HepG2 (cell line): ENCODE measurements around the gene ACOXL. TPM values are rescaled to one million over a fixed set of nuclear protein-coding genes. Genes with fewer than 3 reads are reported as not detected.

ENCODE experiments used
- ATAC-seq: fragments of 200-7000 bp; cut with Tn5 transposase; 3 replicates; pipeline ENCODE4 v1.9.1; 2020; ENCODE audit warnings: mild to moderate bottlenecking, moderate library complexity
- BruUV-seq: library from RNA; stranded (reverse); fragments of 400-500 nt; replicated peaks from 2 replicates; lab custom pipeline; 2021; lab: Mats Ljungman, UMichigan
- CTCF ChIA-PET: fragments of 300-600 bp; formaldehyde crosslinking; extraction: SDS; loops from one replicate; lab custom pipeline; 2021; ENCODE audit warnings: low total read pairs, inconsistent platforms, low intra/inter-chr PET ratio; lab: Yijun Ruan, JAX
- POLR2A ChIA-PET: fragments of 350-600 bp; sonication (Branson Sonifier 250); formaldehyde crosslinking; loops from one replicate; lab custom pipeline; 2020; ENCODE audit warnings: antibody characterized with exemption, inconsistent platforms; lab: Yijun Ruan, JAX
- DNase-seq: peaks from one replicate; pipeline ENCODE4 v3.0.0-alpha.2; 2015; ENCODE audit warnings: low spot score
- FAIRE-seq: peaks from 3 replicates; lab custom pipeline; 2011; peaks lifted over from hg19 to GRCh38; lab: Jason Lieb, UNC
- H2AFZ ChIP-seq: one replicate; pipeline ENCODE4 v1.6.1; 2011; ENCODE audit warnings: low read length, inconsistent platforms
- H3K27ac ChIP-seq: fragments of 300-600 bp; 3 replicates; pipeline ENCODE4 v1.8.0; 2011; ENCODE audit warnings: mixed run types, mild to moderate bottlenecking, mixed read lengths, low read length, inconsistent platforms; ENCODE audit not compliant: insufficient read depth; ENCODE audit errors: extremely low read length
- H3K27me3 ChIP-seq, 2 experiments: fragments of 200-600 bp in 1 of 2; 2 replicates in 1 of 2; 3 replicates in 1 of 2; pipeline versions ENCODE4 v1.6.0 to v1.8.0; 2011; ENCODE audit warnings: low read length in 2 of 2, mild to moderate bottlenecking in 2 of 2, moderate library complexity in 2 of 2, inconsistent platforms in 1 of 2; ENCODE audit not compliant: insufficient read depth in 2 of 2, control insufficient read depth in 1 of 2
- H3K36me3 ChIP-seq, 2 experiments: fragments of 200-600 bp in 1 of 2; replicated peaks in 1 of 2; 2 replicates in 1 of 2; 3 replicates in 1 of 2; pipeline versions ENCODE4 v1.5.1 to v1.8.0; 2011; ENCODE audit warnings: low read length in 2 of 2, inconsistent platforms in 1 of 2; ENCODE audit not compliant: insufficient read depth in 2 of 2, control insufficient read depth in 1 of 2
- H3K4me1 ChIP-seq: 2 replicates; pipeline ENCODE4 v1.5.1; 2012; ENCODE audit warnings: low read length, inconsistent platforms; ENCODE audit not compliant: insufficient read depth
- H3K4me2 ChIP-seq: 2 replicates; pipeline ENCODE4 v1.6.0; 2011; ENCODE audit warnings: low read depth, low read length, inconsistent platforms
- H3K4me3 ChIP-seq, 3 experiments: fragments of 200-600 bp in 1 of 3; sonication (generic), shearing (Covaris generic) in 1 of 3; replicated peaks in 1 of 3; 2 replicates each; pipeline ENCODE4 v1.5.1; 2011 to 2016; ENCODE audit warnings: low read length in 3 of 3, inconsistent platforms in 2 of 3, low read depth in 2 of 3, mild to moderate bottlenecking in 2 of 3, control low read depth in 1 of 3, mixed read lengths in 1 of 3; ENCODE audit not compliant: insufficient read depth in 1 of 3
- H3K79me2 ChIP-seq: one replicate; pipeline ENCODE4 v1.6.1; 2011; ENCODE audit warnings: low read length, inconsistent platforms; ENCODE audit not compliant: insufficient read depth
- H3K9ac ChIP-seq: 2 replicates; pipeline ENCODE4 v1.6.0; 2011; ENCODE audit warnings: mild to moderate bottlenecking, low read depth, low read length, inconsistent platforms; ENCODE audit not compliant: insufficient read depth
- H3K9me3 ChIP-seq: 2 replicates; pipeline ENCODE4 v1.5.1; 2012; ENCODE audit warnings: mild to moderate bottlenecking, low read length
- H4K20me1 ChIP-seq: 2 replicates; pipeline ENCODE4 v1.6.0; 2011; ENCODE audit warnings: inconsistent platforms, mild to moderate bottlenecking, low read length, moderate library complexity; ENCODE audit not compliant: insufficient read depth
- ARHGAP35 ChIP-seq: sonication (generic); formaldehyde crosslinking; IDR thresholded peaks from 2 replicates; pipeline ENCODE4 v1.9.0; 2022; ENCODE audit warnings: mild to moderate bottlenecking, inconsistent platforms, moderate library complexity, missing genetic modification reagents, borderline replicate concordance
- ARNT ChIP-seq: fragments of 450-650 bp; IDR thresholded peaks from 2 replicates; pipeline ENCODE4 v1.6.1; 2017
- GTF3A ChIP-seq: sonication (generic); formaldehyde crosslinking; conservative IDR thresholded peaks from 2 replicates; pipeline ENCODE4 v1.4.0; 2020; ENCODE audit warnings: mild to moderate bottlenecking, missing genetic modification reagents
- TCF7L2 ChIP-seq: IDR thresholded peaks from 2 replicates; pipeline ENCODE4 v1.6.1; 2011; ENCODE audit warnings: mild to moderate bottlenecking, low read depth, low read length, moderate library complexity
- TEAD2 ChIP-seq: sonication (generic); formaldehyde crosslinking; IDR thresholded peaks from 2 replicates; pipeline ENCODE4 v1.9.0; 2021; ENCODE audit warnings: missing genetic modification reagents
- ZBTB38 ChIP-seq: sonication (generic); formaldehyde crosslinking; IDR thresholded peaks from 2 replicates; pipeline ENCODE4 v1.5.1; 2020; ENCODE audit warnings: mild to moderate bottlenecking, missing genetic modification reagents
- ZNF674 ChIP-seq: sonication (generic); formaldehyde crosslinking; IDR thresholded peaks from 2 replicates; pipeline ENCODE4 v1.5.0; 2020; ENCODE audit warnings: low read depth, mild to moderate bottlenecking, missing genetic modification reagents
- ZNF746 ChIP-seq: sonication (generic); formaldehyde crosslinking; IDR thresholded peaks from 2 replicates; pipeline ENCODE4 v1.8.0; 2022; ENCODE audit warnings: mild to moderate bottlenecking, missing genetic modification reagents
- ZNF773 ChIP-seq: sonication (generic); formaldehyde crosslinking; IDR thresholded peaks from 2 replicates; pipeline ENCODE4 v1.4.0; 2020; ENCODE audit warnings: missing genetic modification reagents, borderline replicate concordance
- in situ Hi-C: cut with HindIII; loops from 2 replicates; pipeline ENCODE4 v1.10.0; 2017; ENCODE audit warnings: low pct_unique_long_range_greater_than_20kb; ENCODE audit not compliant: extremely low pct_ligation_motif_present
- intact Hi-C: fragments of 100-400 bp; cut with micrococcal nuclease; formaldehyde crosslinking; loops from one replicate; pipeline ENCODE4 v1.10.0; 2022; ENCODE audit not compliant: unreplicated experiment
- polyA plus RNA-seq, 8 experiments: library from polyadenylated mRNA; depleted of rRNA in 3 of 8; stranded (reverse) in 7 of 8; unstranded in 1 of 8; fragments of >200 nt; fragmentation: Illumina TruSeq in 4 of 8; extraction: Trizol in 4 of 8; gene quantifications; 2 replicates each; pipeline versions ENCODE4 v1.2.1 to v1.2.3, GENCODE V29; 2011 to 2016; ENCODE audit warnings: low read depth in 4 of 8, missing spikeins in 1 of 8, mixed read lengths in 1 of 8; ENCODE audit not compliant: insufficient read depth in 1 of 8
- total RNA-seq, 5 experiments: library from RNA; depleted of rRNA; stranded (reverse); fragments of >200 nt; fragmentation: Illumina TruSeq; extraction: Trizol; gene quantifications; 2 replicates each; pipeline ENCODE4 v1.2.3, GENCODE V29; 2016; ENCODE audit warnings: low read depth in 1 of 5
- TF ChIP-seq, protein P1 (sequence below): sonication (generic); formaldehyde crosslinking; IDR thresholded peaks from 2 replicates; pipeline ENCODE4 v1.8.0; 2022; ENCODE audit warnings: missing genetic modification reagents, mild to moderate bottlenecking, moderate library complexity, borderline replicate concordance
- TF ChIP-seq, protein P2 (sequence below): sonication (generic); formaldehyde crosslinking; IDR thresholded peaks from 2 replicates; pipeline ENCODE4 v1.4.0; 2020; ENCODE audit warnings: missing genetic modification reagents
- TF ChIP-seq, protein P3 (sequence below): sonication (generic); formaldehyde crosslinking; IDR thresholded peaks from 2 replicates; pipeline ENCODE4 v1.9.0; 2021; ENCODE audit warnings: missing genetic modification reagents, borderline replicate concordance
- TF ChIP-seq, protein P4 (sequence below): IDR thresholded peaks from 2 replicates; pipeline ENCODE4 v1.6.1; 2016; ENCODE audit warnings: control low read depth

Gene ACOXL
- total and polyA plus RNA-seq, 2 of the 13 experiments (the other 11 are each of a cell fraction or from before 2014, with no cell fraction given), result not detected

DNA sequence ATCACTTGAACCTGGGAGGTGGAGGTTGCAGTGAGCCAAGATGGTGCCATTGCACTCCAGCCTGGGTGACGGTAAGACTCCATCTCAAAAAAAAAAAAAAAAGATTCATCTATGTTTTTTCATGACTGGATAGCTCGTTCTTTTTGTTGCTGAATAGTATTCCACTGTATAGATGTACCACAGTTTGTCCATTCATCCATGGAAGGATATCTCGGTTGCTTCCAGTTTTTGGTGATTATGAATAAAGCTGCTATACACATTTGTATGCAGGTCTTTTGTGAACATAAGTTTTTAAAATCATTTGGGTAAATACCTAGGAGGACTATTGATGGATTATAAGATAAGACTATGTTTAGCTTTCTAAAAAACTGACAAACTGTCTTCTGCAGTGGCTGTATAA lies 90.8 kb downstream of the ACOXL start (continued):
- TF ChIP-seq, protein P1, sequence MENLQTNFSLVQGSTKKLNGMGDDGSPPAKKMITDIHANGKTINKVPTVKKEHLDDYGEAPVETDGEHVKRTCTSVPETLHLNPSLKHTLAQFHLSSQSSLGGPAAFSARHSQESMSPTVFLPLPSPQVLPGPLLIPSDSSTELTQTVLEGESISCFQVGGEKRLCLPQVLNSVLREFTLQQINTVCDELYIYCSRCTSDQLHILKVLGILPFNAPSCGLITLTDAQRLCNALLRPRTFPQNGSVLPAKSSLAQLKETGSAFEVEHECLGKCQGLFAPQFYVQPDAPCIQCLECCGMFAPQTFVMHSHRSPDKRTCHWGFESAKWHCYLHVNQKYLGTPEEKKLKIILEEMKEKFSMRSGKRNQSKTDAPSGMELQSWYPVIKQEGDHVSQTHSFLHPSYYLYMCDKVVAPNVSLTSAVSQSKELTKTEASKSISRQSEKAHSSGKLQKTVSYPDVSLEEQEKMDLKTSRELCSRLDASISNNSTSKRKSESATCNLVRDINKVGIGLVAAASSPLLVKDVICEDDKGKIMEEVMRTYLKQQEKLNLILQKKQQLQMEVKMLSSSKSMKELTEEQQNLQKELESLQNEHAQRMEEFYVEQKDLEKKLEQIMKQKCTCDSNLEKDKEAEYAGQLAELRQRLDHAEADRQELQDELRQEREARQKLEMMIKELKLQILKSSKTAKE (CRISPR knock-in tag), result no peak

DNA sequence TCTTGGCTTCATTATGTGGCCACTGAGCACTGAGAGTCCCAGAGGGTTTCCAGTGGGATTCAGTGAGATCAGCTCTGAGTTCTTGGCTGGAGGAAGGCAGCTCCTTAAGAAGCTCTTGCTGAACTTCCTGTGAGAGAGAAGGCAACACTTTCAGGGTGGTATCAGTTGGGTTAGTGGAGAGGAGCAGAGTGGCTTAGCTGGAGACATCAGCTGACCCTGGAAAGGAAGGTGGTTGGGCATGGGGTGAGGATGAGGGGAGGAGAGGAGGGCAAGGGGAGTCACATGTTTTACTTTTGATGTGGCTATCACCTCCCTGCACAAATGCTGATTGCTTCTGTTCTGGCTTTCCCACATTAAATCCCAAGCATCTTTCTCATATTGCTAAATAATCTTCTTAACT lies 95.1 kb downstream of the ACOXL start:
- no TSS peak for BruUV-seq
- Histone ChIP-seq H3K27ac (no peak overlapping the region), H3K36me3 (no peaks in the 10 kb centered on the region), H3K9ac (no peak overlapping the region), H3K9me3 (0 out of 2 replicates have a peak, but pooled peaks cover 4% of the 10 kb centered on the region), H2AFZ (no peak overlapping the region), H3K79me2 (no peaks in the 10 kb centered on the region), H4K20me1 (no peaks in the 10 kb centered on the region), H3K4me2 (no peak overlapping the region), H3K27me3 (peaks cover 5 to 15% of the 10 kb centered on the region in 2 experiments; a peak in 4 of 5 replicates), H3K4me1 (no peaks in the 10 kb centered on the region), H3K4me3 (no peak overlapping the region)
- CTCF ChIA-PET, result no interaction called here
- in situ Hi-C loops (no loop called here), intact Hi-C loops (no loop called here)
- FAIRE-seq (no peak), DNase-seq (no peak), ATAC-seq (no peak)
- POLR2A ChIA-PET, result no interaction called here
- TF ChIP-seq TEAD2 (CRISPR knock-in tag), result no peak
- TF ChIP-seq ARNT, result no peak
- no peak for TF ChIP-seq TCF7L2
- TF ChIP-seq ZNF773 (CRISPR knock-in tag), result no peak
- no peak for TF ChIP-seq ZNF746
- TF ChIP-seq, protein P2, sequence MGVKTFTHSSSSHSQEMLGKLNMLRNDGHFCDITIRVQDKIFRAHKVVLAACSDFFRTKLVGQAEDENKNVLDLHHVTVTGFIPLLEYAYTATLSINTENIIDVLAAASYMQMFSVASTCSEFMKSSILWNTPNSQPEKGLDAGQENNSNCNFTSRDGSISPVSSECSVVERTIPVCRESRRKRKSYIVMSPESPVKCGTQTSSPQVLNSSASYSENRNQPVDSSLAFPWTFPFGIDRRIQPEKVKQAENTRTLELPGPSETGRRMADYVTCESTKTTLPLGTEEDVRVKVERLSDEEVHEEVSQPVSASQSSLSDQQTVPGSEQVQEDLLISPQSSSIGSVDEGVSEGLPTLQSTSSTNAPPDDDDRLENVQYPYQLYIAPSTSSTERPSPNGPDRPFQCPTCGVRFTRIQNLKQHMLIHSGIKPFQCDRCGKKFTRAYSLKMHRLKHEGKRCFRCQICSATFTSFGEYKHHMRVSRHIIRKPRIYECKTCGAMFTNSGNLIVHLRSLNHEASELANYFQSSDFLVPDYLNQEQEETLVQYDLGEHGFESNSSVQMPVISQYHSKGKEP (CRISPR knock-in tag), result no peak
- TF ChIP-seq GTF3A (CRISPR knock-in tag), result no peak
- TF ChIP-seq ZBTB38 (CRISPR knock-in tag), result no peak
- TF ChIP-seq ARHGAP35 (CRISPR knock-in tag), result no peak
- TF ChIP-seq, protein P3, sequence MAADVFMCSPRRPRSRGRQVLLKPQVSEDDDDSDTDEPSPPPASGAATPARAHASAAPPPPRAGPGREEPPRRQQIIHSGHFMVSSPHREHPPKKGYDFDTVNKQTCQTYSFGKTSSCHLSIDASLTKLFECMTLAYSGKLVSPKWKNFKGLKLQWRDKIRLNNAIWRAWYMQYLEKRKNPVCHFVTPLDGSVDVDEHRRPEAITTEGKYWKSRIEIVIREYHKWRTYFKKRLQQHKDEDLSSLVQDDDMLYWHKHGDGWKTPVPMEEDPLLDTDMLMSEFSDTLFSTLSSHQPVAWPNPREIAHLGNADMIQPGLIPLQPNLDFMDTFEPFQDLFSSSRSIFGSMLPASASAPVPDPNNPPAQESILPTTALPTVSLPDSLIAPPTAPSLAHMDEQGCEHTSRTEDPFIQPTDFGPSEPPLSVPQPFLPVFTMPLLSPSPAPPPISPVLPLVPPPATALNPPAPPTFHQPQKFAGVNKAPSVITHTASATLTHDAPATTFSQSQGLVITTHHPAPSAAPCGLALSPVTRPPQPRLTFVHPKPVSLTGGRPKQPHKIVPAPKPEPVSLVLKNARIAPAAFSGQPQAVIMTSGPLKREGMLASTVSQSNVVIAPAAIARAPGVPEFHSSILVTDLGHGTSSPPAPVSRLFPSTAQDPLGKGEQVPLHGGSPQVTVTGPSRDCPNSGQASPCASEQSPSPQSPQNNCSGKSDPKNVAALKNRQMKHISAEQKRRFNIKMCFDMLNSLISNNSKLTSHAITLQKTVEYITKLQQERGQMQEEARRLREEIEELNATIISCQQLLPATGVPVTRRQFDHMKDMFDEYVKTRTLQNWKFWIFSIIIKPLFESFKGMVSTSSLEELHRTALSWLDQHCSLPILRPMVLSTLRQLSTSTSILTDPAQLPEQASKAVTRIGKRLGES (CRISPR knock-in tag), result no peak
- no peak for TF ChIP-seq ZNF674 (CRISPR knock-in tag)
- TF ChIP-seq, protein P4, sequence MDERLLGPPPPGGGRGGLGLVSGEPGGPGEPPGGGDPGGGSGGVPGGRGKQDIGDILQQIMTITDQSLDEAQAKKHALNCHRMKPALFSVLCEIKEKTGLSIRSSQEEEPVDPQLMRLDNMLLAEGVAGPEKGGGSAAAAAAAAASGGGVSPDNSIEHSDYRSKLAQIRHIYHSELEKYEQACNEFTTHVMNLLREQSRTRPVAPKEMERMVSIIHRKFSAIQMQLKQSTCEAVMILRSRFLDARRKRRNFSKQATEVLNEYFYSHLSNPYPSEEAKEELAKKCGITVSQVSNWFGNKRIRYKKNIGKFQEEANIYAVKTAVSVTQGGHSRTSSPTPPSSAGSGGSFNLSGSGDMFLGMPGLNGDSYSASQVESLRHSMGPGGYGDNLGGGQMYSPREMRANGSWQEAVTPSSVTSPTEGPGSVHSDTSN (CRISPR knock-in tag), result no peak
